Endodermal cell (in vitro differentiated cells): Measurements from ENCODE around the gene RAET1E. TPM values are rescaled to one million over a fixed set of nuclear protein-coding genes. Genes with fewer than 3 reads are reported as not detected.
A peak's percentile ranks its signal among the peaks of the same experiment; 100 is the strongest.

ENCODE experiments used
- DNase-seq: peaks from one replicate; pipeline ENCODE4 v3.0.0-alpha.2; 2017
- H3K27ac ChIP-seq: 2 replicates; pipeline ENCODE4 v1.5.1; 2013; ENCODE audit warnings: mild to moderate bottlenecking, low read depth, low read length, moderate library complexity
- H3K27me3 ChIP-seq: 2 replicates; pipeline ENCODE4 v1.6.1; 2013; ENCODE audit warnings: mild to moderate bottlenecking, low read length, moderate library complexity; ENCODE audit not compliant: insufficient read depth, control insufficient read depth, poor library complexity, severe bottlenecking
- H3K36me3 ChIP-seq: 2 replicates; pipeline ENCODE4 v1.7.0; 2013; ENCODE audit warnings: mild to moderate bottlenecking, low read length, moderate library complexity; ENCODE audit not compliant: control insufficient read depth, insufficient read depth
- H3K4me1 ChIP-seq: one replicate; pipeline ENCODE4 v1.7.0; 2013; ENCODE audit warnings: low read length; ENCODE audit not compliant: control insufficient read depth, insufficient read depth
- H3K4me3 ChIP-seq: 2 replicates; pipeline ENCODE4 v1.5.1; 2013; ENCODE audit warnings: mild to moderate bottlenecking, low read length, moderate library complexity
- H3K9ac ChIP-seq: 2 replicates; pipeline ENCODE4 v1.6.1; 2013; ENCODE audit warnings: mild to moderate bottlenecking, low read length, moderate library complexity; ENCODE audit not compliant: poor library complexity, severe bottlenecking; ENCODE audit errors: extremely low read depth
- H3K9me3 ChIP-seq: 2 replicates; pipeline ENCODE4 v1.6.1; 2013; ENCODE audit warnings: mild to moderate bottlenecking, low read length, moderate library complexity; ENCODE audit not compliant: control insufficient read depth
- H3K27ac Mint-ChIP-seq: 2 replicates; pipeline ENCODE4 v1.8.0; 2020; ENCODE audit warnings: mixed read lengths
- H3K27me3 Mint-ChIP-seq: 2 replicates; pipeline ENCODE4 v1.8.0; 2021; ENCODE audit warnings: mild to moderate bottlenecking, mixed read lengths; ENCODE audit not compliant: insufficient read depth
- H3K36me3 Mint-ChIP-seq: 2 replicates; pipeline ENCODE4 v1.8.0; 2020; ENCODE audit warnings: low read depth, mixed read lengths
- H3K4me1 Mint-ChIP-seq: 2 replicates; pipeline ENCODE4 v1.8.0; 2020; ENCODE audit warnings: mixed read lengths
- H3K4me3 Mint-ChIP-seq: 2 replicates; pipeline ENCODE4 v1.8.0; 2020; ENCODE audit warnings: mild to moderate bottlenecking, moderate library complexity, mixed read lengths
- H3K9me3 Mint-ChIP-seq: 2 replicates; pipeline ENCODE4 v1.8.0; 2020; ENCODE audit warnings: mild to moderate bottlenecking, mixed read lengths
- WGBS, 2 experiments: methylation state at CpG; one replicate each; pipeline versions ENCODE4 v1.1.5 to v1.1.7; 2013; ENCODE audit warnings: missing lambda C conversion rate in 2 of 2, mixed read lengths in 1 of 2; ENCODE audit not compliant: insufficient coverage in 1 of 2, insufficient read length in 1 of 2; 5-methylcytosine and 5-hydroxymethylcytosine counted together
- total RNA-seq, 2 donors: library from RNA; stranded (reverse); fragmentation: NEBNext Ultra II Directional in 1 of 2; extraction: Animal tissue kit (Norgen Biotek cat#: 25700) in 1 of 2; gene quantifications; 2 replicates in 1 of 2; 3 replicates in 1 of 2; pipeline ENCODE4 v1.2.1, GENCODE V29; 2021
- TF ChIP-seq, protein P1 (sequence below): fragments of 200-600 bp; sonication (generic); conservative IDR thresholded peaks from 2 replicates; pipeline ENCODE4 v1.5.0; 2021; ENCODE audit warnings: antibody characterized with exemption, mild to moderate bottlenecking

RAET1E gene
- total RNA-seq, 2 donors from 2014 or later: not detected

DNA sequence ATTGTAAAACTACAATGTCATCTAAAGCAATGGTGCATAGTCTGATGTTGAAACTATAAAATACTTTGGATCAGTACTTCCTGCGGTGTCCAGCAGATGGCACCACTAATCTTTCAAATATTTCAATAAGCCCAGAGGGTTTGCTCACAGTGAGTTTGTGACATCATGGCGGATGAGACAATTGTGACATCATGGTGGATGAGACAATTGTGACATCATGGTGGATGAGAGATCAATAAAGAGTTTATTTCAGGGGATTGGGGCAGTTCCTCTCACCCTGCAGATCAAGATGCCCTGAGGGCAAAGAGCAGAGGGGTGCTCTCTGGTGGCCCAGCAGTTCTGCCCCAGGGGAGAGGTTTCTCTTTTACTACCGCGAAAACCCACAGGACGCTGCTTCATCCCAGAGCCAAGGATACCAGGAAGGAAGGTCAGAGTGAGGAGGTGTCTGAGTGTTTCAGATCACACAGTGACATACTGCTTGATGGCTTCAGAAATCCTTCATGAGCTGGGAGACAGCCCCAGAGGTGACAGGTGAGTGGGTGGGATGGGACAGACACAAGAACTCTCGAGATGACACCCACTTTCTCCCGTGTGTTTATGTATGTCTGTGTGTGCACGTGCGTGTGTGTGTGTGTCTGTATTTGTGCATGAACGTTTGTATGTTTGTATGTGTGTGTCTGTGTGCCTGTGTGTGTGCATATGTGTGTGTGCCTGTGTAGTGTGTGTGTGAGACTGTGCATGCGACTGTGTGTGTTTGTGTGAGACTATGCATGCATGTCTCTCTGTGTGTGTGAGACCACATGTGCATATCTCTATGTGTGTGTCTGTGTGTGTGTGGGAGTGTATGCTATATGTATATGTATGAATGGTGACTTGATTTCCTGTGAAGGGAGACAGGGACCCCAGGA, 36.6 kb upstream of the RAET1E start:
- H3K9me3 ChIP-seq: no peaks in the 10 kb centered on the region
- WGBS, 2 experiments: 47 to 62% methylated on average over 3 to 11 of the region's 11 CpGs
- H3K36me3 Mint-ChIP-seq: no peaks in the 10 kb centered on the region
- peaks cover 100% of the 10 kb centered on the region for H3K27me3 ChIP-seq
- no peaks in the 10 kb centered on the region for H3K9me3 Mint-ChIP-seq
- H3K27ac Mint-ChIP-seq: no peak overlapping the region
- DNase-seq: peak; percentile 78
- no peaks in the 10 kb centered on the region for H3K4me1 ChIP-seq
- no peaks in the 10 kb centered on the region for H3K36me3 ChIP-seq
- TF ChIP-seq, protein P1, sequence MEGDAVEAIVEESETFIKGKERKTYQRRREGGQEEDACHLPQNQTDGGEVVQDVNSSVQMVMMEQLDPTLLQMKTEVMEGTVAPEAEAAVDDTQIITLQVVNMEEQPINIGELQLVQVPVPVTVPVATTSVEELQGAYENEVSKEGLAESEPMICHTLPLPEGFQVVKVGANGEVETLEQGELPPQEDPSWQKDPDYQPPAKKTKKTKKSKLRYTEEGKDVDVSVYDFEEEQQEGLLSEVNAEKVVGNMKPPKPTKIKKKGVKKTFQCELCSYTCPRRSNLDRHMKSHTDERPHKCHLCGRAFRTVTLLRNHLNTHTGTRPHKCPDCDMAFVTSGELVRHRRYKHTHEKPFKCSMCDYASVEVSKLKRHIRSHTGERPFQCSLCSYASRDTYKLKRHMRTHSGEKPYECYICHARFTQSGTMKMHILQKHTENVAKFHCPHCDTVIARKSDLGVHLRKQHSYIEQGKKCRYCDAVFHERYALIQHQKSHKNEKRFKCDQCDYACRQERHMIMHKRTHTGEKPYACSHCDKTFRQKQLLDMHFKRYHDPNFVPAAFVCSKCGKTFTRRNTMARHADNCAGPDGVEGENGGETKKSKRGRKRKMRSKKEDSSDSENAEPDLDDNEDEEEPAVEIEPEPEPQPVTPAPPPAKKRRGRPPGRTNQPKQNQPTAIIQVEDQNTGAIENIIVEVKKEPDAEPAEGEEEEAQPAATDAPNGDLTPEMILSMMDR: peak; percentile 85
- no peak overlapping the region for H3K27ac ChIP-seq
- no peak overlapping the region for H3K9ac ChIP-seq
- H3K27me3 Mint-ChIP-seq: peaks cover 94% of the 10 kb centered on the region
- H3K4me3 ChIP-seq: no peak overlapping the region
- no peak overlapping the region for H3K4me3 Mint-ChIP-seq
- H3K4me1 Mint-ChIP-seq: peaks cover 3% of the 10 kb centered on the region

DNA sequence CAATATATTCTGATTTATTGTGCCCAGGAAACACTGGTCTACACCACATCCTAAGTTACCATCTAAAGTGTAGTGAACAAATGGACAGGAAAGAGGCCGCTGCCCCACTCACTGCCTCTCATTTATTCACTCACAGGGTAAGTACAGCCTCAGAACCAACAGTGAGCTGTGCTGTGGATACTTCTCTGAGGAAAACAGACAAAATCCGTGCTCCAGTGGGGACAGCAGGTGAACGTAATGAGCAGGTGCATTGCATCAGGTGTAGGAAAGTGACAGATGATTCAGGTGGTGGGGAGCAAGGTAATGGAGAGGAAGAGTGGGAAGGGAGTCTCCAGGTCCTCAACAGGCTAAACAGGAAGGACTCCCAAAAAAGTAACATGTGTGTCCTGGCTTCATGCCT, 35.5 kb upstream of the RAET1E start:
- Histone ChIP-seq H3K9me3 (no peaks in the 10 kb centered on the region), H3K27me3 (peaks cover 98% of the 10 kb centered on the region), H3K36me3 (no peaks in the 10 kb centered on the region), H3K4me1 (no peaks in the 10 kb centered on the region), H3K4me3 (no peak overlapping the region), H3K27ac (no peak overlapping the region), H3K9ac (no peak overlapping the region)
- H3K4me1 Mint-ChIP-seq: no peaks in the 10 kb centered on the region
- H3K9me3 Mint-ChIP-seq: no peaks in the 10 kb centered on the region
- no peaks in the 10 kb centered on the region for H3K36me3 Mint-ChIP-seq
- DNase-seq: peak; percentile 22
- H3K27me3 Mint-ChIP-seq: peaks cover 94% of the 10 kb centered on the region
- H3K27ac Mint-ChIP-seq: no peak overlapping the region
- TF ChIP-seq, protein P1: no peak
- 21 to 44% methylated on average over 2 to 3 of the region's 3 CpGs for WGBS, 2 experiments
- no peak overlapping the region for H3K4me3 Mint-ChIP-seq

DNA sequence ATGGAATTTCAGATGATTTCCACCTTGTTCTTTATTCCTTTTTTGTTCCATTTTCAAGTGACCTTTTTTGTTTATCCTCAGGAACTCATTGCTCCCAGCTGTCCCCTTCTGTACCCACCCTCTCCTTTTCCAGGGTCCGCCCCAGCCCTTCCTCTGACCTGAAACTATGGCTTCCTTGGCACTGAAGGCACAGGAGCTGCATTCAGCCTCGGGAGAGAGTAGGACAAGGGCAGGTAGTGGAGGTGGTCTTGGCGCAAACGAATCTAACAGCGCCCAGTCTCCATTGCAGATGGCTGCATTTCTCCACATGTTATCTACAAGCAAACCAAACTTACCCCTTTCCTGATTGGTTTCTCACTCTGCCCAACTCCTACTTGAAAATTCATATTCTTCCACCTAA, 35.1 kb upstream of the RAET1E start:
- Histone ChIP-seq H3K36me3 (no peaks in the 10 kb centered on the region), H3K9ac (no peak overlapping the region), H3K9me3 (no peaks in the 10 kb centered on the region), H3K27me3 (peaks cover 98% of the 10 kb centered on the region), H3K4me1 (no peaks in the 10 kb centered on the region), H3K27ac (no peak overlapping the region), H3K4me3 (no peak overlapping the region)
- WGBS, 2 experiments: 68 to 85% methylated on average over 3 to 5 of the region's 5 CpGs
- TF ChIP-seq, protein P1: no peak
- peaks cover 94% of the 10 kb centered on the region for H3K27me3 Mint-ChIP-seq
- no peaks in the 10 kb centered on the region for H3K9me3 Mint-ChIP-seq
- H3K4me3 Mint-ChIP-seq: no peak overlapping the region
- no peak overlapping the region for H3K27ac Mint-ChIP-seq
- H3K36me3 Mint-ChIP-seq: no peaks in the 10 kb centered on the region
- no peaks in the 10 kb centered on the region for H3K4me1 Mint-ChIP-seq
- DNase-seq: peak; percentile 13
